ENCODE data around the gene DPY19L2.
"Not testable (repeated sequence)": the region's sequence is repeated elsewhere in the genome, so short reads cannot be mapped to it uniquely, and the experiment has no call there.

Gene DPY19L2

DNA sequence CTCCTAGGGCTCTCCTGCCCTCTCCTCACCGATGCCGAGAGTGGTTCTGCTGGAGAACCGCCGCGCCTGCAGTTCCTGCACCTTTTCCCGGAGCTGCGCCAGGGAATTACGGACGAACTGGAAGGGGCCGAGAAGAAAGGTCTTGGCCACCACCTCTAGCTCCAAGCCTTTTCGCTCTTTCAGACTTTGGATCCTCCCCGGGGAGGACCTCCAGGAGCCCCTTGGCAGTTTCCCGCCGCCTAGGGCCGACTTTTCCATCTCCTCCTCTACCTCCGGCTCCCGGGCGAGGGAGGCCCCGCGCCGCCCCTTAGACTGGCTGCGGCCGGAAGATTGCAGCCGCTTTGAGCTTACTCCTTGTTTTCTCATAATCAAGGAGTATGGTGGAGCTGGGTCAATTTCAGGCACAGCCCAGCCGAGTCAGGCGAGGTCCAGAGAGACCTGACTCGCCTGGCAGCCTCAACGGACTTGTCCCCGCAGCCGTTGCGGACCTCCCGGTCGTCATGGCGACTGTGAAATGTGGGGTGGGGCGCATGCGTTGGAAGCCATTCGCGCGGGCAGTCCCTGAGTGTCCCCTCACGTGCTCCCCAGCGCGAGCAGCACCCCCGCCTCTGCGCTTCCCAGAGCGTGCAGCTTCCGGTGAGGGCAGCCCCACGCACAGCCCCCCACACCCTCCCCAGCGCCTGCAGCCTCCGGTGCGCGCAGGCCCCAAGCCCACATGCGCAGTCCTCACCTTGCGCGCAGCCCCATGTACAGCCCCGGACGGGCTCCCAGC is at the start of gene DPY19L2:
Gene DPY19L2 (minus strand): TSS at position 466 of the 772 bp plus-strand sequence. CDS start 100 bp downstream, at position 366.
- Histone ChIP-seq H3K27ac (ENCODE audit: low read depth, low read length) (no peak within 1 kb of the TSS), H3F3A (ENCODE audit: insufficient read depth) (no peaks in the 10 kb centered on the region), H3K27me3 (ENCODE audit: low read length) (no peaks in the 10 kb centered on the region), H3K9me2 (replicated peaks; ENCODE audit: insufficient read depth, low read length) (no peaks in the 10 kb centered on the region), H2AFZ (ENCODE audit: low read depth, low read length, severe bottlenecking) (no peak within 1 kb of the TSS), H4K20me1 (ENCODE audit: low read depth, low read length) (no peaks in the 10 kb centered on the region), H3K79me2 (ENCODE audit: insufficient read depth, low read length) (no peaks in the 10 kb centered on the region), H3K4me2 (ENCODE audit: low read depth, low read length, poor library complexity, severe bottlenecking) (no peak within 1 kb of the TSS), H3K4me3 (ENCODE audit: insufficient read depth, low read length, poor library complexity, severe bottlenecking) (no peak within 1 kb of the TSS), H3K36me3 (ENCODE audit: low read length) (no peaks in the 10 kb centered on the region), H3K9me3 (ENCODE audit: insufficient read depth, low read length) (no peaks in the 10 kb centered on the region), H3K9ac (ENCODE audit: low read length) (no peak within 1 kb of the TSS)
- TF ChIP-seq, protein P1, sequence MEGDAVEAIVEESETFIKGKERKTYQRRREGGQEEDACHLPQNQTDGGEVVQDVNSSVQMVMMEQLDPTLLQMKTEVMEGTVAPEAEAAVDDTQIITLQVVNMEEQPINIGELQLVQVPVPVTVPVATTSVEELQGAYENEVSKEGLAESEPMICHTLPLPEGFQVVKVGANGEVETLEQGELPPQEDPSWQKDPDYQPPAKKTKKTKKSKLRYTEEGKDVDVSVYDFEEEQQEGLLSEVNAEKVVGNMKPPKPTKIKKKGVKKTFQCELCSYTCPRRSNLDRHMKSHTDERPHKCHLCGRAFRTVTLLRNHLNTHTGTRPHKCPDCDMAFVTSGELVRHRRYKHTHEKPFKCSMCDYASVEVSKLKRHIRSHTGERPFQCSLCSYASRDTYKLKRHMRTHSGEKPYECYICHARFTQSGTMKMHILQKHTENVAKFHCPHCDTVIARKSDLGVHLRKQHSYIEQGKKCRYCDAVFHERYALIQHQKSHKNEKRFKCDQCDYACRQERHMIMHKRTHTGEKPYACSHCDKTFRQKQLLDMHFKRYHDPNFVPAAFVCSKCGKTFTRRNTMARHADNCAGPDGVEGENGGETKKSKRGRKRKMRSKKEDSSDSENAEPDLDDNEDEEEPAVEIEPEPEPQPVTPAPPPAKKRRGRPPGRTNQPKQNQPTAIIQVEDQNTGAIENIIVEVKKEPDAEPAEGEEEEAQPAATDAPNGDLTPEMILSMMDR (IDR thresholded peaks at IDR 0.05; ENCODE audit: insufficient read depth, low read length, poor library complexity, severe bottlenecking), result no peak

DNA sequence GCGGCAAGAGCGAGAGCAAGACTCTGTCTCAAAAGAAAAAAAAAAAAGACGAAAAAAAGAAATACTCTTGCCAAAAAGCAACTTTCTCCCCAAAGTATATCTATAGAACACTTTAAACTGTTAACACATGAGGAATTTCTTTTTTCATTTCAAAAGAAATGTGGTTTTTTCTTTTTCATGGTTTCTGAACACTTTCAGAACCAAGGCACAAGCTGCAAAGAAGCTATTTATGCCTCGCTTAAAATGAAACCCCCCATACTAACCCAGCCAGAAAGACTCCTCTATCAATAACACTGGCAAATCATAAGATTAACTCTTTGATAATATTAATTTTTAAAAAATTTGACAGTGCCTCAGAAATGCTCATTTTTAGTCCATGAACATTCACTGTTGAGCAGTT is 48.6 kb upstream of the DPY19L2 start:
- not testable (repeated sequence) for H3K4me2 ChIP-seq (ENCODE audit: low read depth, low read length, poor library complexity, severe bottlenecking); H3K9ac ChIP-seq (ENCODE audit: low read length); H3K27me3 ChIP-seq (ENCODE audit: low read length); H2AFZ ChIP-seq (ENCODE audit: low read depth, low read length, severe bottlenecking); H3F3A ChIP-seq (ENCODE audit: insufficient read depth); H3K36me3 ChIP-seq (ENCODE audit: low read length); H3K79me2 ChIP-seq (ENCODE audit: insufficient read depth, low read length); H3K4me3 ChIP-seq (ENCODE audit: insufficient read depth, low read length, poor library complexity, severe bottlenecking); H4K20me1 ChIP-seq (ENCODE audit: low read depth, low read length); H3K9me2 ChIP-seq (replicated peaks; ENCODE audit: insufficient read depth, low read length); H3K9me3 ChIP-seq (ENCODE audit: insufficient read depth, low read length); H3K27ac ChIP-seq (ENCODE audit: low read depth, low read length)

DNA sequence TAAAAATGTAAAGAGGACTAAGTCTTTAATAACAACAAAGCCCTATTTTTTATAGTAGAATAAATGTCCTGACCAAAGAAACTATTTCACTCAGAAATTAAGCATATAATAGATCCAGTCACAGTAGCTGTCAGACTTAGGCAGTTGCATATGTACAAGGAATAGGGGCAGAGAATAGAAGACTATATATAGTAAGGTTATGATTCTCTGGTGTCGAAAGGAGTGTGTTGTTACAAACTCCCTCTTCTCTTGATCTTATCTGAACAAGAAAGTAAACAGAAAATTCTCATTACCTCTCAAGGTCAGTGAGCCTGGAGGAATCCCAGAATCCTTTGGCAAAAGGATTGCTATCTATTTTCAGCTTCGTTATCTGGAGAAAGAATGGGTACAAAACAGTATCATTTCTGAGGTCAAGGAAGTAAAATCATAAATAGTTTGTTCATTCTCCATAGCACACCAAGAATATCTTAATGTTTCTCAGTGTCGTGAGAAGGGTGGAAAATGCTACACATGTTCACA is 46.9 kb upstream of the DPY19L2 start:
- not testable (repeated sequence) for H3K9me3 ChIP-seq (ENCODE audit: insufficient read depth, low read length)

DNA sequence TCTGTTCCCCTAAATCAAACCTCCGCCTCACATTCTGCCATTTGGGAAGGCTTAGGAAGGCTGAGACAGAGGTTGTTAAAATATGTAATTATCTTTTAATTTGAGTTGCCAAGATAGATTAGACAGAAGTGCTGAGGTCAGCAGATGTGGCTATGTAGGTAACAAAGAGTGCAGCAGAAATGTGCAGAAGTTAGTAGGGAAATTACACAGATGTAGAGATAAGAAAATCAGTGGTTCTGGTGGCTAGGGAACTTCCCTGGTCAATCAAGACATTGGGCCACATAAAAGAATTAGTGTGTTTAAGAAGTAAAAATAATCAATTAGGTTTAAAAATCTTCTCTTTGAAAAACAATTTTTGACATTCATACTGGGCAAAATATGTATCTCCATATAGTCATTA is 46.1 kb upstream of the DPY19L2 start:
- not testable (repeated sequence) for H2AFZ ChIP-seq (ENCODE audit: low read depth, low read length, severe bottlenecking); H3K27me3 ChIP-seq (ENCODE audit: low read length); H3K4me2 ChIP-seq (ENCODE audit: low read depth, low read length, poor library complexity, severe bottlenecking); H3K4me3 ChIP-seq (ENCODE audit: insufficient read depth, low read length, poor library complexity, severe bottlenecking); H3F3A ChIP-seq (ENCODE audit: insufficient read depth); H3K79me2 ChIP-seq (ENCODE audit: insufficient read depth, low read length); H3K9me2 ChIP-seq (replicated peaks; ENCODE audit: insufficient read depth, low read length); H3K9ac ChIP-seq (ENCODE audit: low read length); H3K27ac ChIP-seq (ENCODE audit: low read depth, low read length); H3K9me3 ChIP-seq (ENCODE audit: insufficient read depth, low read length); H3K36me3 ChIP-seq (ENCODE audit: low read length); H4K20me1 ChIP-seq (ENCODE audit: low read depth, low read length)

More for the DNA sequence above, 46.9 kb upstream of the DPY19L2 start:
- H3K27me3 ChIP-seq (ENCODE audit: low read length); H3K9me2 ChIP-seq (replicated peaks; ENCODE audit: insufficient read depth, low read length); H3K79me2 ChIP-seq (ENCODE audit: insufficient read depth, low read length); H3K4me3 ChIP-seq (ENCODE audit: insufficient read depth, low read length, poor library complexity, severe bottlenecking); H3K36me3 ChIP-seq (ENCODE audit: low read length); H2AFZ ChIP-seq (ENCODE audit: low read depth, low read length, severe bottlenecking); H4K20me1 ChIP-seq (ENCODE audit: low read depth, low read length); H3K9ac ChIP-seq (ENCODE audit: low read length); H3K27ac ChIP-seq (ENCODE audit: low read depth, low read length); H3F3A ChIP-seq (ENCODE audit: insufficient read depth); H3K4me2 ChIP-seq (ENCODE audit: low read depth, low read length, poor library complexity, severe bottlenecking): not testable (repeated sequence)

DNA sequence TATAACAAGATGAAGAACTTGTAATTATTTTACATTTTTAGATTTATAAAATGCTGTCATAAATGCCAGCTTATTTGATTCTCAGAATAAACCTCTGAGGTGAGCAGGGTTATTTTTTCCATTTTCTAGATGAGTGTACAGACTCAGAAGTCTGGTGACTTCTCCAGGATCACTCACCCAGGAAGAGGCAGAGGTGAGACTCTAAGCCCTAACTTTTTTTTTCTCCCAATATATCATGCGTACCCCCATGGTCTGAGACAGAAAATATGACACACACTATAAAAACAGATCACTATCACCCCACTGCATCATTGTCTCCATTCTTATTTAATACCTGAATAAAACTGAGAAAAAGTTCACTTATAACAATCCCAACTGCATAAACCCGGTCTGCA is 45.4 kb upstream of the DPY19L2 start:
- not testable (repeated sequence) for H3K4me2 ChIP-seq (ENCODE audit: low read depth, low read length, poor library complexity, severe bottlenecking); H3K9me2 ChIP-seq (replicated peaks; ENCODE audit: insufficient read depth, low read length); H4K20me1 ChIP-seq (ENCODE audit: low read depth, low read length); H3K27me3 ChIP-seq (ENCODE audit: low read length); H3K9ac ChIP-seq (ENCODE audit: low read length); H3K36me3 ChIP-seq (ENCODE audit: low read length); H2AFZ ChIP-seq (ENCODE audit: low read depth, low read length, severe bottlenecking); H3K27ac ChIP-seq (ENCODE audit: low read depth, low read length); H3F3A ChIP-seq (ENCODE audit: insufficient read depth); H3K4me3 ChIP-seq (ENCODE audit: insufficient read depth, low read length, poor library complexity, severe bottlenecking); H3K9me3 ChIP-seq (ENCODE audit: insufficient read depth, low read length); H3K79me2 ChIP-seq (ENCODE audit: insufficient read depth, low read length)

DNA sequence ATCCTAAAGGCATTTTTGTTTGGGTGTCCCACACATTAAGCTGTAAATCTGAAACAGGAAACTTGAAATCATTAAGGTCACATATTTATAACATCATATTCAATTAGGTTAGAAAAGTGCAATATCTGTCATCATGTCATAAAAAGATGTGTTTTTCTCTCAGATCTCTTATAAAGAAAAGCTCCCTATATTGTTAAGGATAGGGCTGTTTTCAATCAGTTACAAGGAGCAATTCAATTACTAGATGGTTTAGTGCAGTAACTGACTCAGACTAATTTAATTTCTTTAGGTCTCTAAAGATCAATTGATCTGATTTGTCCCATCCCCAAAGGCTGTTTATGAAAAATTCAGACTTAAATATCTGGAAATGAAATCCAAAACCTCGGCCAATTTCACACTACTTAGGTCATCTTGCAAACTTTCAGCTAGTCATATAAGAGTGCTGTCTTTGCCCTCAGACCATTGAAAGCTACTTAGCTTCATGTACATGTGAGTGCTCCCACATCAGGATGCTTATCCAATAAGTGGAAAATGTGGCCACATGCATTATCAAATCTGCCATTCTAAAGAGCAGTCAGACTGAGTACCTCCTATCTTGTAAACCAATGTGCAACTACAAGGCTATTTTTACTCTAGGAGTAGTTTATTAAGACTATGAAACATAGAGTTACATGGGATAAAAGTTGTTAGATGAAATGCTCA is 44.8 kb upstream of the DPY19L2 start:
- not testable (repeated sequence) for H3K79me2 ChIP-seq (ENCODE audit: insufficient read depth, low read length); H3K36me3 ChIP-seq (ENCODE audit: low read length); H3K27ac ChIP-seq (ENCODE audit: low read depth, low read length); H3K4me3 ChIP-seq (ENCODE audit: insufficient read depth, low read length, poor library complexity, severe bottlenecking); H3K9me2 ChIP-seq (replicated peaks; ENCODE audit: insufficient read depth, low read length); H4K20me1 ChIP-seq (ENCODE audit: low read depth, low read length); H3K9me3 ChIP-seq (ENCODE audit: insufficient read depth, low read length); H3K4me2 ChIP-seq (ENCODE audit: low read depth, low read length, poor library complexity, severe bottlenecking); H3K27me3 ChIP-seq (ENCODE audit: low read length); H2AFZ ChIP-seq (ENCODE audit: low read depth, low read length, severe bottlenecking); H3F3A ChIP-seq (ENCODE audit: insufficient read depth); H3K9ac ChIP-seq (ENCODE audit: low read length)

DNA sequence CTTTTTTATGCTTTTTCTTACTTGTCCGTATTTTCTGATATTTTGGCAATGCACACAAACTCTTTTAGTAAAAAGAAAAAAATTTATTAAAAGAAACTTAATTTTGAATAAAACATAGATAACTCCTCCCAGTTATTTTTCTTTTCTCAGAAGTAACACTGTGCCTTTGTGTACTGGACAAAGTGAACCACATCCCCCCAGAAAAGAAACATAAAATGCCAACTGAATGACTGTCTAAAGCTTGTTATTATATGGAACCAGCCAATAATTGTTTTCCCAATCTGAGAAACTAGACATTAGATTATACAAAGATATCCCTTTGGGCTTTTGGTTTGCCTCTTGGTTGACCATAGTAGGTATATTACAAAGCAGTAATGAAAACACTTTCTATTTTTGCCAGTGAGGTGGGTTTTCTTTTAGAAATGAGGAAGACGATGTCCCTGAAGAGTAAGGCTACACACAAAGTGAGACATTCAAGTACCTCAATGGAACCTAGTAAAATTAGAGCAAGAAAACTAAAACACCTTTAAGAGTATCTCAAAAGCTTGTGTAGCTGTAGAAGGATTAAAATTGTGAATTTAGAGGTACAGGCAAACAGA is 44.2 kb upstream of the DPY19L2 start:
- H4K20me1 ChIP-seq (ENCODE audit: low read depth, low read length); H3K4me2 ChIP-seq (ENCODE audit: low read depth, low read length, poor library complexity, severe bottlenecking); H3K4me3 ChIP-seq (ENCODE audit: insufficient read depth, low read length, poor library complexity, severe bottlenecking); H2AFZ ChIP-seq (ENCODE audit: low read depth, low read length, severe bottlenecking); H3K27ac ChIP-seq (ENCODE audit: low read depth, low read length); H3K27me3 ChIP-seq (ENCODE audit: low read length); H3F3A ChIP-seq (ENCODE audit: insufficient read depth); H3K79me2 ChIP-seq (ENCODE audit: insufficient read depth, low read length); H3K9ac ChIP-seq (ENCODE audit: low read length); H3K9me2 ChIP-seq (replicated peaks; ENCODE audit: insufficient read depth, low read length); H3K36me3 ChIP-seq (ENCODE audit: low read length); H3K9me3 ChIP-seq (ENCODE audit: insufficient read depth, low read length): not testable (repeated sequence)
